DOHH2 (cell line): ENCODE results near the gene SART3.

Source experiments
- CTCF ChIP-seq: fragments of 200-600 bp; sonication (generic); IDR thresholded peaks from one replicate; pipeline ENCODE4 v1.5.1; 2014; ENCODE audit warnings: antibody characterized with exemption, mild to moderate bottlenecking, low read depth, low read length; ENCODE audit not compliant: poor library complexity, severe bottlenecking
- EZH2phosphoT487 ChIP-seq: fragments of 200-600 bp; sonication (generic); IDR thresholded peaks from 2 replicates; pipeline ENCODE4 v1.6.1; 2017; ENCODE audit warnings: borderline replicate concordance, mild to moderate bottlenecking, antibody characterized with exemption, low read length, moderate library complexity, mixed read lengths

- TF ChIP-seq CTCF: no peak
- TF ChIP-seq EZH2phosphoT487: no peak
Observed at GRCh38 chr12:108580531-108580930, 19.6 kb upstream of the SART3 start.
